Tibial nerve (tissue), 4 donors: Measurements from ENCODE around the gene COL2A1.

Source experiments
- CTCF ChIP-seq, 5 experiments: fragments of 200-600 bp in 3 of 5; fragments of 450-650 bp in 2 of 5; sonication (generic) in 3 of 5; IDR thresholded peaks; one replicate each; pipeline ENCODE4 v1.5.1; 2016 to 2019; ENCODE audit warnings: antibody characterized with exemption in 5 of 5, mild to moderate bottlenecking in 3 of 5, moderate library complexity in 2 of 5
- EP300 ChIP-seq, 2 donors: sonication (generic); formaldehyde crosslinking; IDR thresholded peaks; one replicate each; pipeline ENCODE4 v1.6.1; 2017; ENCODE audit warnings: antibody characterized with exemption in 2 of 2, mild to moderate bottlenecking in 1 of 2
- POLR2A ChIP-seq, 2 donors: fragments of 450-650 bp; IDR thresholded peaks; one replicate each; pipeline ENCODE4 v1.6.1; 2017; ENCODE audit warnings: antibody characterized with exemption in 2 of 2, mild to moderate bottlenecking in 2 of 2, moderate library complexity in 2 of 2

DNA sequence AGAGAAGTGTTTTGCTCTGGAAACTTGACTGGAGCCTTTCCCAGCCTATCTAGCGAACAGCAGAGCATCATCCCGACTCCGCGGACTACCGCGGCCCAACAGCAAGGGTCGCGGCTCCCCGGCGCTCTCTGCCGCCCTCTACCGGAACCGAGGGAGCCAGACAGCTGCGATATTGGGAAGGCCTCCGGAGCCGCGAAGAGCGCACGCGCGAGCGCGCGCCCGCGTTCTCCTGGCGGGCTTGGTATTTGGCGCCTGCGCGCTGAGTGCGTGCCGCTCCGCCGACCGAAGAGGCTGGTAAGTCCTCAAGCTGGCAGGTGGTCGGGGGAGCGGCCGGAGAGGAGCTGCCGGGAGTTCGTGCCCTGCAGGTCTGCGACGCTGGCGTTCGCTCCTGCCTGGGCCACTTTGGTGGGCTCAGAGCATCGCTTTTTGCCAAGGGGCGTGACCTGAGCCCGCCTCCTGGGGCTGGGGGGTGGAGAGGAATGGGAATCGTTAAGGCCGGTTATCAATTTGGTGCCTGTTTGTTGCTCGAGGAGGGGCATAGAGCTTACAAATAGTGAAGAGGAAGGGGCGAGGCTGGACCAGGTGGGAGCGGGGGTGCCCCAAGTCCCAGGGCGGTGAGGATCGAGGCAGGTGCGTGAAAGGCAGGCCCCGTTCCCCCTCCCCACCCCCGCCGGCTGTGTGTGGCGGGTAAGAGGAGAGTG lies 40.8 kb downstream of the COL2A1 start, which contains the start of gene TMEM106C:
- TF ChIP-seq POLR2A (IDR thresholded peaks at IDR 0.05) (peak in 1 of 2 donors; percentile 45), CTCF (IDR thresholded peaks at IDR 0.05) (peak; percentile 96 to 99 (median 97)), EP300 (IDR thresholded peaks at IDR 0.05) (peak; percentile 52 to 80)
